DOHH2 (cell line): ENCODE results near the gene COG4.
A peak's percentile ranks its signal among the peaks of the same experiment; 100 is the strongest.

ENCODE experiments used
- H3F3A ChIP-seq: fragments of 200-600 bp; sonication (generic), shearing (Covaris generic); 2 replicates; pipeline ENCODE4 v1.6.0; 2016; ENCODE audit warnings: antibody characterized with exemption, mild to moderate bottlenecking; ENCODE audit not compliant: control insufficient read depth, insufficient read depth
- H3K27ac ChIP-seq: fragments of 200-600 bp; sonication (generic); 2 replicates; pipeline ENCODE4 v1.5.1; 2014; ENCODE audit warnings: low read depth, mild to moderate bottlenecking, low read length, moderate library complexity
- H3K27me3 ChIP-seq: fragments of 200-600 bp; sonication (generic); 2 replicates; pipeline ENCODE4 v1.6.1; 2014; ENCODE audit warnings: mild to moderate bottlenecking, low read length, mixed read lengths; ENCODE audit not compliant: control insufficient read depth
- H3K36me3 ChIP-seq: fragments of 200-600 bp; sonication (generic); 2 replicates; pipeline ENCODE4 v1.6.1; 2014; ENCODE audit warnings: mild to moderate bottlenecking, low read length, moderate library complexity, mixed read lengths; ENCODE audit not compliant: control insufficient read depth
- H3K4me1 ChIP-seq: fragments of 200-600 bp; sonication (generic); 2 replicates; pipeline ENCODE4 v1.6.1; 2014; ENCODE audit warnings: mild to moderate bottlenecking, low read length, mixed read lengths; ENCODE audit not compliant: control insufficient read depth
- H3K4me2 ChIP-seq: fragments of 200-600 bp; sonication (generic); 2 replicates; pipeline ENCODE4 v1.6.0; 2014; ENCODE audit warnings: mild to moderate bottlenecking, low read length, moderate library complexity
- H3K4me3 ChIP-seq: fragments of 200-600 bp; sonication (generic); 2 replicates; pipeline ENCODE4 v1.5.1; 2014; ENCODE audit warnings: mild to moderate bottlenecking, low read length, mixed read lengths
- H3K79me2 ChIP-seq: fragments of 200-600 bp; sonication (generic); 2 replicates; pipeline ENCODE4 v1.6.1; 2014; ENCODE audit warnings: mild to moderate bottlenecking, low read length, mixed read lengths; ENCODE audit not compliant: control insufficient read depth
- H3K9me2 ChIP-seq: fragments of 200-600 bp; sonication (generic); replicated peaks from 2 replicates; pipeline ENCODE4 v1.6.1; 2014; ENCODE audit warnings: mild to moderate bottlenecking, low read length, mixed read lengths; ENCODE audit not compliant: control insufficient read depth
- H3K9me3 ChIP-seq: fragments of 200-600 bp; sonication (generic); 2 replicates; pipeline ENCODE4 v1.6.1; 2014; ENCODE audit warnings: antibody characterized with exemption, low read length, mixed read lengths; ENCODE audit not compliant: control insufficient read depth, insufficient read depth
- H4K20me1 ChIP-seq: fragments of 200-600 bp; sonication (generic); 2 replicates; pipeline ENCODE4 v1.6.0; 2014; ENCODE audit warnings: low read depth, mild to moderate bottlenecking, antibody characterized with exemption, low read length, moderate library complexity; ENCODE audit not compliant: control insufficient read depth, insufficient read depth
- EZH2phosphoT487 ChIP-seq: fragments of 200-600 bp; sonication (generic); IDR thresholded peaks from 2 replicates; pipeline ENCODE4 v1.6.1; 2017; ENCODE audit warnings: borderline replicate concordance, mild to moderate bottlenecking, antibody characterized with exemption, low read length, moderate library complexity, mixed read lengths
- TF ChIP-seq, protein P1 (sequence below): fragments of 200-600 bp; sonication (generic); IDR thresholded peaks from one replicate; pipeline ENCODE4 v1.5.1; 2014; ENCODE audit warnings: antibody characterized with exemption, mild to moderate bottlenecking, low read depth, low read length; ENCODE audit not compliant: poor library complexity, severe bottlenecking

COG4 gene

DNA sequence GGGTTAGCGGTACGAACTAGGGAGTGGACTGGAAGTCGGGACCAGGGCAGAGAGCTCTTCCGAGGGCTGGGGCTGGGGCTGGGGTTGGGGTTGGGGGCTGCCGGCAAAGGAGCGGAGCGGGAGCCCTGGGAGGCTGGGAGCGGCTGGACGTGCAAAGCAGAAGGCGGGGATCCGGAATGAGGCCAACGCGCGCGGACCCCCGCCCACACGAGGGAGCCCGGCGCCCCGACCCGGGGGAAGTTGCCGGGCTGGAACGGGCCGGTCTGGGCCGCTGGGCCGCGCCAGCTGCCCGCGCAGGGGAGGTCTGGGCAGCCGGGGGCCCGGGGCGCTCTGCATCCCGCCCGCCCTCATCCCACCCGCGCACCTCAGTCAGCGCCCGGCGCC, 84.8 kb downstream of the COG4 start:
- H3K27ac ChIP-seq = peak overlapping the region; percentile 72
- peaks cover 4% of the 10 kb centered on the region for H3F3A ChIP-seq
- no peaks in the 10 kb centered on the region for H3K27me3 ChIP-seq
- H3K79me2 ChIP-seq = peaks cover 48% of the 10 kb centered on the region
- H3K9me3 ChIP-seq = no peaks in the 10 kb centered on the region
- peaks cover 31% of the 10 kb centered on the region for H3K36me3 ChIP-seq
- TF ChIP-seq, protein P1, sequence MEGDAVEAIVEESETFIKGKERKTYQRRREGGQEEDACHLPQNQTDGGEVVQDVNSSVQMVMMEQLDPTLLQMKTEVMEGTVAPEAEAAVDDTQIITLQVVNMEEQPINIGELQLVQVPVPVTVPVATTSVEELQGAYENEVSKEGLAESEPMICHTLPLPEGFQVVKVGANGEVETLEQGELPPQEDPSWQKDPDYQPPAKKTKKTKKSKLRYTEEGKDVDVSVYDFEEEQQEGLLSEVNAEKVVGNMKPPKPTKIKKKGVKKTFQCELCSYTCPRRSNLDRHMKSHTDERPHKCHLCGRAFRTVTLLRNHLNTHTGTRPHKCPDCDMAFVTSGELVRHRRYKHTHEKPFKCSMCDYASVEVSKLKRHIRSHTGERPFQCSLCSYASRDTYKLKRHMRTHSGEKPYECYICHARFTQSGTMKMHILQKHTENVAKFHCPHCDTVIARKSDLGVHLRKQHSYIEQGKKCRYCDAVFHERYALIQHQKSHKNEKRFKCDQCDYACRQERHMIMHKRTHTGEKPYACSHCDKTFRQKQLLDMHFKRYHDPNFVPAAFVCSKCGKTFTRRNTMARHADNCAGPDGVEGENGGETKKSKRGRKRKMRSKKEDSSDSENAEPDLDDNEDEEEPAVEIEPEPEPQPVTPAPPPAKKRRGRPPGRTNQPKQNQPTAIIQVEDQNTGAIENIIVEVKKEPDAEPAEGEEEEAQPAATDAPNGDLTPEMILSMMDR = no peak
- TF ChIP-seq EZH2phosphoT487 = no peak
- H3K9me2 ChIP-seq = no peaks in the 10 kb centered on the region
- no peaks in the 10 kb centered on the region for H4K20me1 ChIP-seq
- peak overlapping the region; percentile 98 for H3K4me2 ChIP-seq
- peak overlapping the region; percentile 100 for H3K4me3 ChIP-seq
- peaks cover 42% of the 10 kb centered on the region for H3K4me1 ChIP-seq

DNA sequence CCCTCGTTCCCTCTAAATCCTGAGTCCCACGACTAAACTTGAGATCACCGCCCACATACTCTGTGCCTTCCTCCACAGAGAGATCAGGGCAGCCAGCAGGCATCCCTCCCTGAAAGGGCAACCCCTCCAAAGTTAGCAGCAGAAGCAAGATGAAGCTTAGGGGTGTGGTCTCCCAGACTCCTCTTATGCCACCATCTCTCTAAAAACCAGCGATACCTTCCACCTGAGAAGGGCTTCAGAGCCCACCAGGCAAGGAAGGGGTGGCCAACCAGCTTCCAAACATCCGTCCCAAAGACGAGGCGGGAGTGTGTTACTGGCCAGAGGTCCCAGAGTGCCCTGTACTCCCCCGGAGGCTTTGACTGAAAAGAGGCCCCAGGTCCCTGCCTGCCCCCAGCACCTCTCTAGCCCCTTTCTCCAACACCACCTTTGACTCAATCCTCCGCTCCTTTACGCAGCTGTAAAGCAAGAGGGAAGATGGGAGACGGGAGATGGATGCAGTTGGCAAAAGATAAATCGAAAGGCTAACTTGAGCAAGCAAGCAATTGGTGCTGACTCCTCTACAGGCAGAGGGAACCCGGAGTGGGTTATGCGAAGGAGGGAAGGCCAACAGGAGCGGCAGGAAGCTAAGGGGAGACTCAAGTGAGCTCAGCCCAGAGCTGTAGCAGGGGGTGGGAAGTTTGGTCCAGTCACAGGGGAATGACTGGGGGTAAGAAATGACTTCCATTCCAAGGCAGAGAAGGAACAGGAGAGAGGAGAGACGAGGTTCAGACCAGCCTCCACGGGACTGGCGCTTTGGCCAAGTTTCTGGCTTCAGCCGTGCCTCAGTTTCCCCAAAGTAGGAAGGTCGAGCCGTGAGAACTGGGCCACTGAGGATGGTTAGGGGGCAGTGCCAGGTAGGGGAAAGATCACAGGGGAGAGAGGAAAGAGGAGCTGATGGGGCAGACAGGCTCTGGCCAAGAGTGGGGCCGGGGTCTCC, 85.5 kb downstream of the COG4 start:
- peaks cover 49% of the 10 kb centered on the region for H3K4me1 ChIP-seq

DNA sequence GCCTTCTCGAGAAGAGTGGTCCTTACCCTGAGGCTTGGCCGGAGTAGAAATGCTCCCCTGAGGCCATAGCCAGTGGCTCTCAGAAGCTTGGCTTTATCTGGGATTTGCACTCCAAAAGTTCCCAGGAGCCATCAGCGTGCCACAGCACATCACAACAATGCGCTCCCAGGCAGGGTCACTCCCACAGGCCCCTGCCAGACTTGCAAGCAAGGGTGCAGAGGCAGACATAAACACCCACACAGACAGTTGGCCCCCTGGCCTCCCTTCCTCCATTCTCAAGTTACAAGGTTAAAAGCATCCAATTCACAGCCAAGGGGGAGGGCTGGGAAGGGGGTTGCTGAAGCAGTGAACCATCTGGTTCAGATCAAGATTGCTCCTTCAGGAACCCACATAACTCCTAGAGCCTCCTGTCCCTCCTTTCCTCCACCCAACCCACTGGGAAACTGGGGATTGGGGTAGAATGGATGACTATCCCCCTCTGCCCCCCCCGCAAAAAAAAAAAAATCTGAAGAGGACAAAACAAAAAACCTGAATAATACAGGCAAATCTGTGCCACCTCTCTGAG, 86.3 kb downstream of the COG4 start:
- H3K4me3 ChIP-seq = peak overlapping the region; percentile 100
- no peaks in the 10 kb centered on the region for H3K27me3 ChIP-seq
- peaks cover 18% of the 10 kb centered on the region for H3F3A ChIP-seq
- no peaks in the 10 kb centered on the region for H4K20me1 ChIP-seq
- no peak for TF ChIP-seq EZH2phosphoT487
- TF ChIP-seq, protein P1 = no peak
- H3K9me3 ChIP-seq = no peaks in the 10 kb centered on the region
- H3K36me3 ChIP-seq = peaks cover 36% of the 10 kb centered on the region
- H3K27ac ChIP-seq = peak overlapping the region; percentile 72
- peaks cover 57% of the 10 kb centered on the region for H3K4me1 ChIP-seq
- peaks cover 59% of the 10 kb centered on the region for H3K79me2 ChIP-seq
- peak overlapping the region; percentile 98 for H3K4me2 ChIP-seq
- H3K9me2 ChIP-seq = no peaks in the 10 kb centered on the region

More for the DNA sequence above, 85.5 kb downstream of the COG4 start:
- TF ChIP-seq EZH2phosphoT487 = no peak
- TF ChIP-seq, protein P1 = no peak
- H3K9me3 ChIP-seq = no peaks in the 10 kb centered on the region
- H3K4me3 ChIP-seq = peak overlapping the region; percentile 100
- peak overlapping the region; percentile 98 for H3K4me2 ChIP-seq
- peak overlapping the region; percentile 72 for H3K27ac ChIP-seq
- no peaks in the 10 kb centered on the region for H3K27me3 ChIP-seq
- no peaks in the 10 kb centered on the region for H4K20me1 ChIP-seq
- H3F3A ChIP-seq = peaks cover 11% of the 10 kb centered on the region
- H3K36me3 ChIP-seq = peaks cover 36% of the 10 kb centered on the region
- no peaks in the 10 kb centered on the region for H3K9me2 ChIP-seq
- peaks cover 55% of the 10 kb centered on the region for H3K79me2 ChIP-seq
